Heart left ventricle (tissue), 16 donors: ENCODE data around the gene ASPSCR1. TPM values are rescaled to one million over a fixed set of nuclear protein-coding genes. Genes with fewer than 3 reads are reported as not detected.
A peak's percentile ranks its signal among the peaks of the same experiment; 100 is the strongest.

Source experiments
- ATAC-seq, 4 donors: fragments of 200-7000 bp; cut with Tn5 transposase; one replicate each; pipeline ENCODE4 v1.9.1; 2020 to 2022; ENCODE audit warnings: moderate library complexity in 4 of 4, mild to moderate bottlenecking in 3 of 4, moderate number of reproducible peaks in 1 of 4
- DNase-seq, 5 donors: peaks; one replicate each; pipeline ENCODE4 v3.0.0-alpha.2; 2020
- H3K27ac ChIP-seq, 12 donors: fragments of 200-600 bp; sonication (generic) in 4 of 12; one replicate each; pipeline versions ENCODE4 v1.5.0 to v1.8.0; 2016 to 2022; ENCODE audit warnings: mild to moderate bottlenecking in 2 of 12
- H3K27me3 ChIP-seq, 9 donors: fragments of 200-600 bp; sonication (generic) in 2 of 9; one replicate each; pipeline versions ENCODE4 v1.5.1 to v1.8.0; 2016 to 2022; ENCODE audit warnings: mild to moderate bottlenecking in 3 of 9
- H3K36me3 ChIP-seq, 9 donors: fragments of 200-600 bp; sonication (generic) in 2 of 9; one replicate each; pipeline versions ENCODE4 v1.5.0 to v1.8.0; 2018 to 2022; ENCODE audit warnings: mild to moderate bottlenecking in 2 of 9
- H3K4me1 ChIP-seq, 12 donors: fragments of 200-600 bp; sonication (generic) in 4 of 12; one replicate each; pipeline versions ENCODE4 v1.5.0 to v1.8.0; 2016 to 2022; ENCODE audit warnings: mild to moderate bottlenecking in 3 of 12
- H3K4me3 ChIP-seq, 12 donors: fragments of 200-600 bp; sonication (generic) in 4 of 12; one replicate each; pipeline versions ENCODE4 v1.5.0 to v1.8.0; 2017 to 2022; ENCODE audit warnings: mild to moderate bottlenecking in 9 of 12, moderate library complexity in 4 of 12
- H3K9me3 ChIP-seq, 12 donors: fragments of 200-600 bp; sonication (generic) in 4 of 12; one replicate each; pipeline versions ENCODE4 v1.5.0 to v1.8.0; 2016 to 2022; ENCODE audit warnings: mild to moderate bottlenecking in 1 of 12
- CTCF ChIP-seq, 12 donors: fragments of 200-600 bp; sonication (generic) in 4 of 12; IDR thresholded peaks; one replicate each; pipeline versions ENCODE4 v1.5.0 to v1.8.0; 2018 to 2022; ENCODE audit warnings: antibody characterized with exemption in 12 of 12, mild to moderate bottlenecking in 5 of 12
- POLR2A ChIP-seq, 2 donors: fragments of 450-650 bp; IDR thresholded peaks; one replicate each; pipeline ENCODE4 v1.6.1; 2017; ENCODE audit warnings: antibody characterized with exemption in 2 of 2, mild to moderate bottlenecking in 2 of 2, moderate library complexity in 2 of 2
- WGBS, 4 donors: extraction: QIAGEN DNeasy Blood & Tissue Kit in 2 of 4; methylation state at CpG; one replicate each; pipeline versions ENCODE4 v1.1.5 to v1.1.7; 2013 to 2018; 5-methylcytosine and 5-hydroxymethylcytosine counted together
- intact Hi-C, 10 donors: fragments of 100-400 bp; cut with DNase I; formaldehyde crosslinking; loops; one replicate each; pipeline versions ENCODE4 v1.11.1 to v1.14.2; 2022
- polyA plus RNA-seq, 2 donors: library from polyadenylated mRNA; stranded (reverse); fragments of 200-250 nt; gene quantifications; one replicate each; pipeline ENCODE4 v1.2.3, GENCODE V29; 2013
- total RNA-seq, 9 donors: library from RNA; depleted of rRNA in 2 of 9; stranded (reverse); fragments of >200 nt in 2 of 9; fragmentation: NEBNext Ultra II Directional in 3 of 9; extraction: Animal tissue kit (Norgen Biotek cat#: 25700) in 3 of 9; gene quantifications; one replicate each; pipeline versions ENCODE4 v1.1.0 to v1.2.4, GENCODE V29; 2016 to 2023
- donor health status: ischemic (EF 13 %, LVEDD 7.1; RV severe dilation, severe dysfunction).
- donor health status: healthy with polysubstance abuse.
- donor health status: DM: no; HTN: yes; CAD: no.
- donor health status: DM: no; HTN: no; CAD: no.
- donor health status: ischemic (EF 25% LVEDD 6.9; RV normal size, moderate dysfunction).
- donor health status: ischemic (EF 25% LVEDD 5.7; RV mildly dilated, moderate dysfunction).
- donor health status: healthy.
- donor health status: DM: yes; HTN: yes; CAD: no.
- donor health status: ischemic (EF 35%, LVEDD 5.7; RV mildly dilated, moderate dysfunction).
- donor health status: nonischemic (EF 11% LVEDD 7.7; RV severe dilation, severe dysfunction).
- donor health status: DM: yes; HTN: yes; CAD: no.
- donor health status: PGD.
- donor health status: ischemic (EF 29% LVEDD 5.4; RV normal size, mild dysfunction).
- donor health status: nonischemic (EF 23%, LVEDD 6.1; RV moderate dilation, normal function).

The ASPSCR1 gene
- total and polyA plus RNA-seq, 11 donors: 15.1 to 43.6 (median 22.9) TPM

GRCh38 chr17:82051776-82052637, 74.6 kb downstream of the ASPSCR1 start, which contains the start of the genes GPS1 and RFNG:
Gene GPS1, plus strand, starts transcription at chr17:82051898. Its CDS starts 34 bp downstream, at chr17:82051932.
Gene RFNG, minus strand, starts transcription at chr17:82051811. Its CDS starts 45 bp downstream, at chr17:82051766.
- peak in 3 of 4 donors; percentile 66 to 75 (median 70) for ATAC-seq
- WGBS, 4 donors: 1 to 7% (median 1%) methylated on average over 5 to 94 of the region's 94 CpGs
- H3K27ac ChIP-seq: peak within 1 kb of the TSS in 10 of 12 donors; percentile 38 to 72 (median 59)
- peaks cover 3 to 38% (median 24%) of the 10 kb centered on the region in 12 donors for H3K4me1 ChIP-seq
- peak; percentile 79 to 90 (median 85) for DNase-seq
- no peaks in the 10 kb centered on the region for H3K9me3 ChIP-seq
- intact Hi-C loops: no loop called here
- H3K27me3 ChIP-seq: no peaks in the 10 kb centered on the region
- H3K4me3 ChIP-seq: peak within 1 kb of the TSS; percentile 63 to 96 (median 82)
- peaks cover 0 to 68% (median 36%) of the 10 kb centered on the region in 9 donors for H3K36me3 ChIP-seq
- TF ChIP-seq POLR2A (IDR thresholded peaks at IDR 0.05) (peak; percentile 9 to 47), CTCF (IDR thresholded peaks at IDR 0.05) (no peak)

DNA sequence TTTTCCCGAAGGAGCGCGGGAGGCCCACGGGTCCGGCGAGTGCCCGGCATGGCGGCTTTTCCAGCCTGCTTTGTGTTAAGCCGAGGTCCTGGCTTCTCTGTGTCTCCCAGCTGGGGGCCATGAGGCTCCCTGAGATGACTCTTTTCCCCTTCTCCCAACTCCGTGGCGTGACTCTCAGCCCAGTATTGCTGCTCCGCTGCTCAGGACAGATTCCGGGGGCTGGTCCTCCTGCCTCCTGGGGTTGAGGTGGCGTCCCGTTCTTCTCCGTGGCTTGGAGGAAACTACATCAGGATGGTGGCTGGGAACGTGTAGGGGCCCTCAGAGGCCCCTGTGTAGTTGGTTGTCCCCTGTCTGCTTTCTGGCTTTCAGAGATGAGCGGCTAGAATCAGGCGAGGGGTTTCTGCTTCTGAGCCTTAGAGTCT, 75.2 kb downstream of the ASPSCR1 start:
- DNase-seq (no peak), ATAC-seq (no peak)
- no peaks in the 10 kb centered on the region for H3K27me3 ChIP-seq
- WGBS, 4 donors: 15 to 27% (median 25%) methylated on average over 17 to 19 of the region's 19 CpGs
- TF ChIP-seq CTCF (IDR thresholded peaks at IDR 0.05) (no peak), POLR2A (IDR thresholded peaks at IDR 0.05) (no peak)
- intact Hi-C loops: no loop called here
- peaks cover 0 to 68% (median 43%) of the 10 kb centered on the region in 9 donors for H3K36me3 ChIP-seq
- H3K4me3 ChIP-seq: peak overlapping the region; percentile 63 to 96 (median 82)
- peaks cover 3 to 38% (median 24%) of the 10 kb centered on the region in 12 donors for H3K4me1 ChIP-seq
- no peaks in the 10 kb centered on the region for H3K9me3 ChIP-seq
- peak overlapping the region in 5 of 12 donors; percentile 9 to 67 (median 58) for H3K27ac ChIP-seq

DNA sequence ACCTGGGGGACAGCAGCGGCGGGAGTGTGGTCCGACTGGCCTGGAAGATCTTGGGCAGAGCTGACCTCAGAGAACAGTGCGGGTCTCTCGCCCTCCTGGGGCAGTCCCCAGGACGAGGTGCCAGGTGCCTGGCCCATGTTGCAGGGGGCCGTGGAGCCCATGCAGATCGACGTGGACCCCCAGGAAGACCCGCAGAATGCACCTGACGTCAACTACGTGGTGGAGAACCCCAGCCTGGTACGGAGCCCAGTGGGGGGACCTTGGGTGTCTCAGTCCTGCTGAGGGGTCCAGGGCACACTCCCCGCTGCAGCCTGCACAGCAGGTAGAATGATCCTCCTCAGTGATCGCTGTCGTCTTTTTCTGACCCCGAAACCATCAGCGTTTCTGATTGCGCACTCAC, 75.7 kb downstream of the ASPSCR1 start:
- DNase-seq (peak in 2 of 5 donors; percentile 27 to 37), ATAC-seq (no peak)
- intact Hi-C loops: no loop called here
- no peaks in the 10 kb centered on the region for H3K27me3 ChIP-seq
- peaks cover 3 to 38% (median 24%) of the 10 kb centered on the region in 12 donors for H3K4me1 ChIP-seq
- peak overlapping the region in 7 of 12 donors; percentile 63 to 96 (median 82) for H3K4me3 ChIP-seq
- H3K27ac ChIP-seq: no peak overlapping the region
- no peaks in the 10 kb centered on the region for H3K9me3 ChIP-seq
- WGBS, 4 donors: 90 to 93% (median 90%) methylated on average over 8 to 19 of the region's 19 CpGs
- peaks cover 0 to 68% (median 48%) of the 10 kb centered on the region in 9 donors for H3K36me3 ChIP-seq
- no peak for TF ChIP-seq POLR2A (IDR thresholded peaks at IDR 0.05)
- no peak for TF ChIP-seq CTCF (IDR thresholded peaks at IDR 0.05)
